GM12878 (cell line): ENCODE measurements around the gene GPC6. TPM values are rescaled to one million over a fixed set of nuclear protein-coding genes. Genes with fewer than 3 reads are reported as not detected.

Experiments
- ATAC-seq: fragments of 200-7000 bp; cut with Tn5 transposase; 3 replicates; pipeline ENCODE4 v1.9.1; 2020; ENCODE audit warnings: mild to moderate bottlenecking, moderate library complexity
- BruUV-seq: library from RNA; stranded (reverse); fragments of 400-500 nt; replicated peaks from 2 replicates; lab custom pipeline; 2021; lab: Mats Ljungman, UMichigan
- CTCF ChIA-PET: fragments of 300-600 bp; sonication (Branson Sonifier 250); formaldehyde crosslinking; extraction: SDS; loops from one replicate; lab custom pipeline; 2021; ENCODE audit warnings: inconsistent platforms; lab: Yijun Ruan, JAX
- POLR2A ChIA-PET: fragments of 350-600 bp; formaldehyde crosslinking; extraction: SDS; loops from one replicate; lab custom pipeline; 2021; ENCODE audit warnings: inconsistent platforms; lab: Charles Lee
- RAD21 ChIA-PET: fragments of 300-600 bp; sonication (Branson Sonifier 250); formaldehyde crosslinking; loops from one replicate; lab custom pipeline; 2023; ENCODE audit warnings: antibody characterized with exemption; ENCODE audit not compliant: unreplicated experiment; lab: Charles Lee
- SMC1A ChIA-PET: fragments of 300-600 bp; sonication (Branson Sonifier 250); formaldehyde crosslinking; loops from one replicate; lab custom pipeline; 2023; ENCODE audit not compliant: unreplicated experiment, uncharacterized antibody; lab: Charles Lee
- DNase-seq: peaks from one replicate; pipeline ENCODE4 v3.0.0-alpha.2; 2011; ENCODE audit warnings: low read depth, low spot score
- FAIRE-seq: peaks from 3 replicates; lab custom pipeline; 2011; peaks lifted over from hg19 to GRCh38; lab: Jason Lieb, UNC
- H2AFZ ChIP-seq: 2 replicates; pipeline ENCODE4 v1.6.0; 2011; ENCODE audit warnings: low read depth, low read length, control low read depth; ENCODE audit not compliant: control insufficient read depth
- H3K27ac ChIP-seq: 2 replicates; pipeline ENCODE4 v1.5.1; 2011; ENCODE audit warnings: control low read depth; ENCODE audit not compliant: control insufficient read depth, insufficient read depth
- H3K27me3 ChIP-seq, 2 experiments: replicated peaks in 1 of 2; 2 replicates each; pipeline versions ENCODE4 v1.6.0 to v1.6.1; 2011; ENCODE audit warnings: low read length in 1 of 2; ENCODE audit not compliant: control insufficient read depth in 2 of 2, insufficient read depth in 2 of 2
- H3K36me3 ChIP-seq, 2 experiments: 2 replicates each; pipeline ENCODE4 v1.5.1; 2011; ENCODE audit warnings: low read length in 1 of 2; ENCODE audit not compliant: control insufficient read depth in 2 of 2, insufficient read depth in 2 of 2
- H3K4me1 ChIP-seq: 2 replicates; pipeline ENCODE4 v1.6.1; 2011; ENCODE audit warnings: mild to moderate bottlenecking, low read length, moderate library complexity, mixed read lengths; ENCODE audit not compliant: control insufficient read depth, insufficient read depth
- H3K4me2 ChIP-seq: 2 replicates; pipeline ENCODE4 v1.6.0; 2011; ENCODE audit warnings: control low read depth; ENCODE audit not compliant: control insufficient read depth, insufficient read depth
- H3K4me3 ChIP-seq: fragments of 200-600 bp; sonication (generic); 2 replicates; pipeline ENCODE4 v1.5.1; 2016
- H3K79me2 ChIP-seq: 2 replicates; pipeline ENCODE4 v1.6.0; 2011; ENCODE audit warnings: low read length; ENCODE audit not compliant: control insufficient read depth, insufficient read depth
- H3K9ac ChIP-seq: 2 replicates; pipeline ENCODE4 v1.8.0; 2011; ENCODE audit warnings: low read length, control low read depth, mixed read lengths; ENCODE audit not compliant: control insufficient read depth, insufficient read depth
- H3K9me3 ChIP-seq: replicated peaks from 3 replicates; pipeline ENCODE4 v1.5.1; 2011; ENCODE audit warnings: mild to moderate bottlenecking, low read length; ENCODE audit not compliant: control insufficient read depth, insufficient read depth
- H4K20me1 ChIP-seq: 2 replicates; pipeline ENCODE4 v1.6.0; 2011; ENCODE audit not compliant: control insufficient read depth, insufficient read depth
- CTCF ChIP-seq, 3 experiments: IDR thresholded peaks in 2 of 3; conservative IDR thresholded peaks in 1 of 3; 2 replicates each; pipeline ENCODE4 v1.5.1; 2011; ENCODE audit warnings: low read depth in 3 of 3, low read length in 3 of 3, mild to moderate bottlenecking in 3 of 3, control low read depth in 2 of 3, moderate library complexity in 2 of 3, inconsistent platforms in 1 of 3, mixed read lengths in 1 of 3; ENCODE audit not compliant: control insufficient read depth in 2 of 3, insufficient read depth in 1 of 3; ENCODE audit errors: extremely low read depth in 1 of 3
- DPF2 ChIP-seq: fragments of 450-650 bp; IDR thresholded peaks from 2 replicates; pipeline ENCODE4 v1.6.1; 2017; ENCODE audit warnings: mild to moderate bottlenecking
- E2F4 ChIP-seq: IDR thresholded peaks from 2 replicates; pipeline ENCODE4 v1.6.1; 2012; ENCODE audit warnings: low read depth, low read length, improper control_type of control experiment
- FOXM1 ChIP-seq: IDR thresholded peaks from 2 replicates; pipeline ENCODE4 v1.6.1; 2012; ENCODE audit warnings: low read depth, mild to moderate bottlenecking, inconsistent platforms, low read length, moderate library complexity
- IRF4 ChIP-seq: IDR thresholded peaks from 2 replicates; pipeline ENCODE4 v1.6.1; 2011; ENCODE audit warnings: low read depth, low read length
- MYC ChIP-seq: IDR thresholded peaks from 2 replicates; pipeline ENCODE4 v1.6.1; 2011; ENCODE audit warnings: mild to moderate bottlenecking, low read length, moderate library complexity, inconsistent platforms; ENCODE audit not compliant: insufficient read depth, insufficient replicate concordance, insufficient read length, severe bottlenecking
- NFXL1 ChIP-seq: fragments of 450-650 bp; IDR thresholded peaks from 2 replicates; pipeline ENCODE4 v1.6.1; 2017; ENCODE audit warnings: antibody characterized with exemption, mild to moderate bottlenecking, borderline replicate concordance
- NFYB ChIP-seq: IDR thresholded peaks from 2 replicates; pipeline ENCODE4 v1.6.1; 2011; ENCODE audit warnings: low read depth, mild to moderate bottlenecking, low read length, improper control_type of control experiment, moderate library complexity; ENCODE audit not compliant: insufficient read depth
- SMAD5 ChIP-seq: IDR thresholded peaks from 2 replicates; pipeline ENCODE4 v1.6.1; 2016; ENCODE audit warnings: antibody characterized with exemption, low read depth
- WGBS: methylation state at CpG from one replicate; pipeline ENCODE4 v1.1.6; 2016; ENCODE audit warnings: low lambda C conversion rate; ENCODE audit not compliant: insufficient replicate concordance, insufficient coverage; ENCODE audit errors: missing lambda C conversion rate; 5-methylcytosine and 5-hydroxymethylcytosine counted together
- in situ Hi-C: fragments of 300-500 bp; cut with MboI; formaldehyde crosslinking; loops from 9 replicates; pipeline ENCODE4 v1.14.3; 2018; ENCODE audit warnings: mixed read lengths
- intact Hi-C: fragments of 100-400 bp; cut with micrococcal nuclease; formaldehyde crosslinking; loops from one replicate; pipeline ENCODE4 v1.14.2; 2022; ENCODE audit not compliant: unreplicated experiment
- polyA plus RNA-seq, 11 experiments: library from polyadenylated mRNA; depleted of rRNA in 4 of 11; unstranded in 6 of 11; stranded (reverse) in 5 of 11; fragments of >200 nt; fragmentation: Nextera tagmentation in 4 of 11; fragmentation: Illumina TruSeq in 1 of 11; extraction: Ambion mirVana in 4 of 11; extraction: Trizol in 1 of 11; gene quantifications; 1 replicate in 1 of 11; 2 replicates in 10 of 11; pipeline versions ENCODE4 v1.2.1 to v1.2.3, GENCODE V29; 2011 to 2016; ENCODE audit warnings: inconsistent platforms in 2 of 11, missing spikeins in 2 of 11, low read depth in 1 of 11
- total RNA-seq, 4 experiments: library from RNA; depleted of rRNA in 3 of 4; stranded (reverse); fragments of >200 nt in 3 of 4; fragmentation: Illumina TruSeq in 1 of 4; extraction: Trizol in 1 of 4; gene quantifications; 2 replicates each; pipeline versions ENCODE4 v1.2.1 to v1.2.3, GENCODE V29; 2013 to 2021
- TF ChIP-seq, protein P1 (sequence below): fragments of 150-350 bp; IDR thresholded peaks from 2 replicates; pipeline ENCODE4 v1.6.1; 2016; ENCODE audit warnings: low read depth, low read length

Gene GPC6
- total and polyA plus RNA-seq, 10 of the 15 experiments (the other 5 are each of a cell fraction or from before 2014, with no cell fraction given), result 0.03 to 0.04 (median 0.03) TPM; not detected in 7

DNA sequence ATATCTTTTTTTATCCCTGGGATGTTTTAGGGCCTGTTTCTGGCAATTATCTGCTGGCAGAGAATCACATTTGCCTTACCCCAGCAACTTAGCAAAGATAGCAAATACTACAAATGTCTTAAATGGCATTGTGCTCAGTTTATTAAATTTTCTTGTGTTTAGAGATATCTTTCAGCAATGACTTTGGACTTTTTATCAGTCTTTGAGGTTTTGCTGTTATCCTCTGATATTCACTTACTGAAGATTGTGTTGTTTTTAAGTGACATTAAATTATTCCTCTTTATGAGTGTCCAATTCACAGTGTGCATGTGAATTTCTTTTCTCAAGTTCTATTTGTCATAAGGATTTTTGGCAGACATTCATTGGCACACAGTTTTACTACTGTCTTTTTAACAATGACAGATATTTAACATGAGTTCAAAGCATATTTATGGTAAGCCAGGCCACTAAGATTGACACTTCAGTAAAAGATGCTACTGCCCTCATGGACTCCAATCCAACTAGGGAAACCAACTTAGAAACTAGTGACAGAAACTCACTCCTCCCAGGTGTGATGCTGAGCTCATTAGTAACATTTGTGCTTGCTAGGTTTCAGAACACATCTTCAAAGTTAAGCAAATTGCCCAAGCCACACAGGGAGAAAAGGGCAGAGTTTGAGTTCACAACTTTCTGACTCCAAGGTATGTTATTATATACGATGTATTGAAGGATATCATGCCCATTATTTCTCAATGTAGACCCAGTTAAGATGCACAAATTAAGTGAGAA is 481.9 kb downstream of the GPC6 start (continued):
- TF ChIP-seq, protein P1, sequence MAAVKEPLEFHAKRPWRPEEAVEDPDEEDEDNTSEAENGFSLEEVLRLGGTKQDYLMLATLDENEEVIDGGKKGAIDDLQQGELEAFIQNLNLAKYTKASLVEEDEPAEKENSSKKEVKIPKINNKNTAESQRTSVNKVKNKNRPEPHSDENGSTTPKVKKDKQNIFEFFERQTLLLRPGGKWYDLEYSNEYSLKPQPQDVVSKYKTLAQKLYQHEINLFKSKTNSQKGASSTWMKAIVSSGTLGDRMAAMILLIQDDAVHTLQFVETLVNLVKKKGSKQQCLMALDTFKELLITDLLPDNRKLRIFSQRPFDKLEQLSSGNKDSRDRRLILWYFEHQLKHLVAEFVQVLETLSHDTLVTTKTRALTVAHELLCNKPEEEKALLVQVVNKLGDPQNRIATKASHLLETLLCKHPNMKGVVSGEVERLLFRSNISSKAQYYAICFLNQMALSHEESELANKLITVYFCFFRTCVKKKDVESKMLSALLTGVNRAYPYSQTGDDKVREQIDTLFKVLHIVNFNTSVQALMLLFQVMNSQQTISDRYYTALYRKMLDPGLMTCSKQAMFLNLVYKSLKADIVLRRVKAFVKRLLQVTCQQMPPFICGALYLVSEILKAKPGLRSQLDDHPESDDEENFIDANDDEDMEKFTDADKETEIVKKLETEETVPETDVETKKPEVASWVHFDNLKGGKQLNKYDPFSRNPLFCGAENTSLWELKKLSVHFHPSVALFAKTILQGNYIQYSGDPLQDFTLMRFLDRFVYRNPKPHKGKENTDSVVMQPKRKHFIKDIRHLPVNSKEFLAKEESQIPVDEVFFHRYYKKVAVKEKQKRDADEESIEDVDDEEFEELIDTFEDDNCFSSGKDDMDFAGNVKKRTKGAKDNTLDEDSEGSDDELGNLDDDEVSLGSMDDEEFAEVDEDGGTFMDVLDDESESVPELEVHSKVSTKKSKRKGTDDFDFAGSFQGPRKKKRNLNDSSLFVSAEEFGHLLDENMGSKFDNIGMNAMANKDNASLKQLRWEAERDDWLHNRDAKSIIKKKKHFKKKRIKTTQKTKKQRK, result no peak
- TF ChIP-seq DPF2 (no peak), NFXL1 (no peak), SMAD5 (no peak), IRF4 (no peak)

- Histone ChIP-seq H3K4me3 (no peak overlapping the region), H3K4me2 (no peak overlapping the region), H3K9ac (no peak overlapping the region), H4K20me1 (no peaks in the 10 kb centered on the region), H3K4me1 (no peaks in the 10 kb centered on the region), H3K79me2 (no peaks in the 10 kb centered on the region), H3K9me3 (no peaks in the 10 kb centered on the region), H3K27me3 (no peaks in the 10 kb centered on the region), H3K36me3 (no peaks in the 10 kb centered on the region), H2AFZ (no peak overlapping the region), H3K27ac (no peak overlapping the region)
- 0% methylated on average over 1 of the region's 1 CpG for WGBS
- in situ Hi-C loops (no loop called here), intact Hi-C loops (no loop called here)
- ChIA-PET CTCF (no interaction called here), SMC1A (no interaction called here), POLR2A (no interaction called here), RAD21 (no interaction called here)
- ATAC-seq, result no peak
- BruUV-seq, result no TSS peak
- FAIRE-seq, result no peak
- DNase-seq, result no peak
- TF ChIP-seq E2F4 (no peak), MYC (no peak), CTCF (IDR thresholded peaks at IDR 0.05 in 2 of 3, conservative IDR thresholded peaks at IDR 0.05 in 1 of 3; ENCODE audit: control insufficient read depth in 2 of 3, extremely low read depth in 1 of 3, insufficient read depth in 1 of 3, low read depth in 3 of 3, low read length in 3 of 3) (no peak), FOXM1 (no peak), NFYB (no peak)
These were observed 483.1 kb downstream of the GPC6 start for GRCh38 chr13:93709506-93710244.
